Islet of Langerhans (tissue), 1 donor: Measurements from ENCODE around the gene MAP3K2.

Source experiments
- FAIRE-seq: peaks from one replicate; lab custom pipeline; 2011; peaks lifted over from hg19 to GRCh38; lab: Jason Lieb, UNC

MAP3K2 gene

DNA sequence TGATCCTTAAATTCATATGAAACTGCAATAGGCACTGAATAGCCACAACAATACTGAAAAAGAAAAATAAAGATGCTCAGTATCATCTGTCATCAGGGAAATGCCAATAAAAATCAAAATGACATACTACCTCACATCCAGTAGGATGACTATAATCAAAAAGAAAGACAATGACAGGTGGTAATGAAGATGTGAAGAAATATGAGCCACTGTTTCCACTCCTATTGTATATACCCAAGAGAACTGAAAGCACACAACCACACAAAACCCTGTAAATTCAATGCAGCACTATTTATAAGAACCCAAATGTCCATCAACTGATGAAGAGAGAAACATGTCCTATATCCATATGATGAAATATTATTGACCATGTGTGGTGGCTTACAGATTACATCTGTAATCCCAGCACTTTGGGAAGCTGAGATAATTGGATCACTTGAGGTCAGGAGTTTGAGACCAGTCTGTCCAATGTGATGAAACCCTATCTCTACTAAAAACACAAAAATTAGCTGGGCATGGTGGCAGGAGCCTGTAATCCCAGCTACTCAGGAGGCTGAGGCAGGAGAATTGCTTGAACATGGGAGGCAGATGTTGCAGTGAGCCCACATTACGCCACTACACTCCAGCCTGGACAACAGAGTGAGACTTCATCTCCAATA, 39.9 kb downstream of the MAP3K2 start:
- FAIRE-seq, result no peak

GRCh38 chr2:127347015-127347414, 40.8 kb downstream of the MAP3K2 start:
- no peak for FAIRE-seq

GRCh38 chr2:127343277-127343676, 44.5 kb downstream of the MAP3K2 start:
- FAIRE-seq, result no peak

- FAIRE-seq, result no peak
Observed at GRCh38 chr2:127342101-127342500, 45.7 kb downstream of the MAP3K2 start.

DNA sequence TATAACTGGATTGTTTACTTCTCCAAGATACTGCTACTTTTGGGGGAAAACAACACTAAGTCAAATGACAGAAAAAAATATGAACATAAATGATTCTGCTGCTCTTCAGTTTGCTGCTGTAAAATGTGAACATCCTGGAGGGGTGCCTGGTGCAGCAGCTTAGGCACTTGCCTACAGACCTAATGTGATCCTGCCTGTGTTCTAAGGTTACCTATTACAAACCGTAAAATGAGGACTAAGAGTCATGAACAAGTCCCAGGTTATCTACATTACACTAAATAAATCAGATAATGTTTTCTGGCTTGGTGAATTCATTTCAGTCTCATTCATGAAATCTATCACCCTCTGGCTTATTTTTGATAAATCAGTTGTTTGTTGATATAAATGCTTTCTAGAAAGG, 55.4 kb downstream of the MAP3K2 start:
- no peak for FAIRE-seq

DNA sequence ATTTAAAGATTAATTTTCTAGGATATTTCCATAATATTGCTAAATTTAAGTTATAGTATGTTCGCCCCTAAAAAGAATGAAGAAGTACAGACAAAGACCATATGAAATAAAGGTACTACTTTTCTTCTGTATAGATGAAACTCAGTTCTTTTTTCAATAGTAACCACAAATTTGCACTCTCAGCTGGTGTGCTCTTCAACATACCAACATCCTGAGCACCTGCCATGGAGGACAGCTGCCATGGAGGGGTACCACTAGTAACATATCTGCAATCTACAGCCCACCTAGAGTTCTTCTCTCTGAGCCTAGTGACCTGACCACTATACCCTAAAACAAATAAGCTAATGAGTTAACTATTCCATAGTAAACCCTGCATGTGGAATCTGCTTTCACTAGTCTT, 57.0 kb downstream of the MAP3K2 start:
- no peak for FAIRE-seq

- FAIRE-seq, result no peak
Observed at GRCh38 chr2:127326289-127326945, 61.4 kb downstream of the MAP3K2 start.

DNA sequence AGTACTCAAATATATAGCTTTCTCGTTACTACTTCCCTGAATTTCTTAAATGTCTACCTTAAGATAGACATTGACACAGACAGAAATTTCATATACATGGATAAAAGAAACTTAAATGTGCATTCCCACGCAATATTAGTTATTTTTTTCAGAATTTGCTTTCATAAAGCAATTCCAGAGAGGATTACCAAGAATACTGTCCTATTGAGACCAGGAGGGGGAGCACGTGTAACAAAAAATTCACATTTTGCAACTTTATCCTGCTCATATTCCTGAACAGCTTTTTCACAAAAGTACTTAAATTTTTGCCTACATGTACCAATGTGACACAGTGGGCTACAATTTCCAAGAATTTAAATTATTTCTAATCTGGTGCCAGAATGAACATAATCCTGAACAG, 63.1 kb downstream of the MAP3K2 start:
- peak; percentile 90 for FAIRE-seq

DNA sequence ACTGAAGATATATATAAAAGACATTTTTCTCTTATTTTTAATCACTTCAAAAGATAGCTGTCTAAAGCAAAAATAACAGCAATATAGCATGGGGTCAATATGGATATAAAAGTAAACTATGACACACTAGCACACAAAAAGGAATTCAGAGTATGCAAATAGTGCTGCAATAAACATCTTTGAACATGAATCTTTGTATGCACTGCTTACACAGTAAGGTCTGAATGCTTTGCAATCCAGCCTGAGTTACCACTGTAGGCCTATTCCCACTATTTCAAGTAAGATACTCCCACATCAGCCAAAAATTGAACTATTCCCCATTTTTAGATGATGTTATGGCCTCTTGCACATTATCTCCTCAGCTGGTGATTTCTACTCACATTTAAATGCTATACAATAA, 66.5 kb downstream of the MAP3K2 start:
- no peak for FAIRE-seq

GRCh38 chr2:127320586-127321275, 67.0 kb downstream of the MAP3K2 start:
- no peak for FAIRE-seq

- no peak for FAIRE-seq
Observed at GRCh38 chr2:127320067-127320466, 67.7 kb downstream of the MAP3K2 start.

GRCh38 chr2:127314193-127314988, 73.4 kb downstream of the MAP3K2 start:
- FAIRE-seq, result peak; percentile 71

DNA sequence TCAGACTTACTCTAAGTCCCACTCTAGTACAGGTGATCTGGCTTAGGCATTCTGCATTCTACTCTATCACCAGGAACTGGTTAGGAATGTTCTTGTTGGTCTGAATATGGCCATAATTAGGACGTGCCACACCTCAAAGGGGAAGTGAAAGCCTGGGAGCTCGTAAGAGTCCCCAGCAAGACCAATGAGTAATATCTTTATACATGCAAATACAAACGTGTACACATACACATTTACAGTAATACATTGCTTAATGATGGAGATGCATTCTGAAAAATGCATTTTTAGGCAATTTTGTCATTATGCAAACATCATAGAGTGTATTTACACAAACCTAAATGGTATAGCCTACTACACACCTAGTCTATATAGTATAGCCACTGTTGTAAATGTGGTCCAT, 74.4 kb downstream of the MAP3K2 start:
- FAIRE-seq, result no peak

- FAIRE-seq, result no peak
Observed at GRCh38 chr2:127310980-127311379, 76.8 kb downstream of the MAP3K2 start.

GRCh38 chr2:127309468-127309867, 78.3 kb downstream of the MAP3K2 start:
- no peak for FAIRE-seq

- FAIRE-seq, result no peak
Observed at GRCh38 chr2:127308586-127309138, 79.1 kb downstream of the MAP3K2 start.

GRCh38 chr2:127305990-127306585, 81.7 kb downstream of the MAP3K2 start:
- FAIRE-seq, result no peak

DNA sequence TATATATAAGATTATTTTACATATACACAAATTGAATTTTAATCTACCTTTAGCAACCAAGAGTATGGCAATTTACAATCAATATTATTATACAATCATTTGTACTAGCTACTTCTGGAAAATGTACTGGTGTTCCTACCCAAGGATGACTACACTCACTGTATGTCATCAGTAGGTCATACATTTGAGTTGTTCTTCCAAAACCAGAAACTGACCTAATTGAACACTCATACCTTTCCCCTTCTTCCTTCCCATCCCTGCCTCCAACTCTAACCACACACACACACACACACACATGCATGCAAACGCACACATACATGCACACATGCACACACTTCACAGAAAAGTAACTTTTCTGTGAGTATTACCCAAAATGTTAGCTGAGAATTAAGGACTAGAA, 85.6 kb downstream of the MAP3K2 start:
- FAIRE-seq, result no peak

DNA sequence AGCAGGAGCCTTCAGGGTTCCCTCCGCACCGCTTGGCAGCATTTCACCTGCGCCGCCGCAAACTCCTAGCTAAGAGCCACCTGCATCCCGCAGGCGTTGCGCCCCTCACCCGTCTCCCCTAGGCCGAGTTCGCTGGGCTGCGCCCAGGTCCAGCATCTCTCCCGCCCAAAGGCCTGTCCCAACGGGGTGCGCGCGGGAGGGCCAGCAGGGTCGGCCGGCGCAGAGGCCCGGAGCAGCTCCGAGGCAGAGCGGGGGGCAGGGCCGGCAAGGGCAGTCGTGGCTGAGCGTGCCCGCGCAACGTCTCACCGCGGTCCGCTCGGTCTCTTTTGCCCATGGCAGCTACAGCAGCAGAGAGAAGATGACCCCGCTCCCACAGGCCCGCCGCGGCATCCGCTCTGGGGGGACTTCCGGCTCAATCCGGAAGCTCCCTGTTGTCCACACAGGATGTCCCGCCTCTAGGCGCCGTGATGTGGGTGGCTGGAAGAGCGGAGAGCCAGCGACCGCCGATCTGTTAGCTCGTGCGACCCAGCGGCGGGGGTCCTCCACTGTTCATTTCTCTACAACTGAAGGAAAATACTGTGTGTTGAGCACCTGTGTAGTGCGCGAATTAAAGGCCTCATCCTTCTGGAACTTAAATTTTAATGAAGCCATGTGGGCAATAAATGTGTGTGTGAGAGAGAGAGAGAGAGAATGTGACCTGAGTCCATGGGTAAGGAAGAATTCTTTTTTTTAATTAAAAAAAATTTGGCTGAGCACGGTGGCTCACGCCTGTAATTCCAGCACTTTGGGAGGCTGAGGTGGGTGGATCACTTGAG, 93.8 kb downstream of the MAP3K2 start, which contains the start of gene ERCC3:
Gene ERCC3 (minus strand): TSS at position 397 of the 815 bp plus-strand sequence. CDS start 63 bp downstream, at position 334.
- FAIRE-seq, result no peak

DNA sequence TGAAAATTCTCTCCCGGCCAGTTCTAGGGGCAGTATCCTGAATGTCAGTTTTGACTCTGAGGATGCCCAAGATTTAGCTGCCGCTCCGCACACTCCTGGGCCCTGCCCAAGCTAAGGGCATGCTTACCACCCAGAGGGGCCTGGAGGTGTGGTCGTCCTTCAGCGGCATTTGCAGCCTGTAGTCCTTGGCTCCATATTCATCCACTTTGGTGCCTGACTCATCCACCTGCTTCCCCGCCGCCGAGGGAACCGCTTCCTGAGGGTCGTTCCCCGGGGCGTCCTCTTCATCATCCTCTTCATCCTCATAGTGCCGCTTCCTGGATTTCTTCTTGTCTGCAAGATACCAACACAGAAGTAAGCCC, 94.4 kb downstream of the MAP3K2 start:
- no peak for FAIRE-seq

DNA sequence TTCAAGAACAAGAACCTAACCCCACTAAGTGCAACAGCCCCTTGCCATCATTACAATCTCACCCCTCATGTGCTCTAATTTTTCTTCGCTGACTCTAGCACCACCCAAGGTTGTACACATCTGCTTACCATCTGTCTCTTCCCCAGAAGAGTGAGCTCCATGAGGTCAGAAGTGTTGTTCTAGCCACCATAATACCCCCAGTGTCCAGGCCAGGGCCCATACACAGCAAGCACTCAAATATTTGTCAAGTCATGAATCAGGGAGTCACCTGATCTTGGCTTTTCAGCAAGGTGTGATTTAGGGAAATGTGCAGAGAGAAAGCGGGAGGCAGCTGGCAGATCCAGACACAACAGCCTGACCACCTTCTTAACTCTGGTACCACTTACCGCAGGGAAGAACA, 99.5 kb downstream of the MAP3K2 start:
- FAIRE-seq, result no peak
